ENCODE measurements around the gene KSR2.

GRCh38 chr12:117766008-117766407 lies 202.8 kb downstream of the KSR2 start:
- no peak for TF ChIP-seq POLR2A (IDR thresholded peaks at IDR 0.05)
- TF ChIP-seq CTCF (IDR thresholded peaks at IDR 0.05 in 4 of 5, conservative IDR thresholded peaks at IDR 0.05 in 1 of 5): no peak

Measured in gastrocnemius medialis (tissue), 4 donors.